Neutrophil (primary cell): ENCODE results near the gene NAA40.

Source experiments
- H3K27ac ChIP-seq: fragments of 200-600 bp; sonication (generic); 2 replicates; pipeline ENCODE4 v1.5.1; 2016; ENCODE audit warnings: mild to moderate bottlenecking, moderate library complexity
- H3K27me3 ChIP-seq: fragments of 200-600 bp; sonication (generic); 2 replicates; pipeline ENCODE4 v1.6.0; 2016; ENCODE audit warnings: mild to moderate bottlenecking
- H3K36me3 ChIP-seq: fragments of 200-600 bp; sonication (generic); 2 replicates; pipeline ENCODE4 v1.5.1; 2017
- H3K4me1 ChIP-seq, 2 experiments: fragments of 200-600 bp in 1 of 2; sonication (generic) in 1 of 2; 1 replicate in 1 of 2; 2 replicates in 1 of 2; pipeline versions ENCODE4 v1.5.1 to v1.6.1; 2013 to 2016; ENCODE audit warnings: low read depth in 1 of 2, low read length in 1 of 2, mild to moderate bottlenecking in 1 of 2, moderate library complexity in 1 of 2; ENCODE audit not compliant: control insufficient read depth in 1 of 2, insufficient read depth in 1 of 2
- H3K4me3 ChIP-seq, 2 experiments: fragments of 200-600 bp in 1 of 2; sonication (generic) in 1 of 2; 1 replicate in 1 of 2; 2 replicates in 1 of 2; pipeline ENCODE4 v1.5.1; 2013 to 2016; ENCODE audit warnings: low read depth in 1 of 2, low read length in 1 of 2, mild to moderate bottlenecking in 1 of 2, moderate library complexity in 1 of 2
- H3K9me3 ChIP-seq: fragments of 200-600 bp; sonication (generic); 2 replicates; pipeline ENCODE4 v1.5.1; 2016
- TF ChIP-seq, protein P1 (sequence below): fragments of 200-600 bp; sonication (generic); IDR thresholded peaks from 2 replicates; pipeline ENCODE4 v1.5.1; 2016; ENCODE audit warnings: antibody characterized with exemption

Gene NAA40

DNA sequence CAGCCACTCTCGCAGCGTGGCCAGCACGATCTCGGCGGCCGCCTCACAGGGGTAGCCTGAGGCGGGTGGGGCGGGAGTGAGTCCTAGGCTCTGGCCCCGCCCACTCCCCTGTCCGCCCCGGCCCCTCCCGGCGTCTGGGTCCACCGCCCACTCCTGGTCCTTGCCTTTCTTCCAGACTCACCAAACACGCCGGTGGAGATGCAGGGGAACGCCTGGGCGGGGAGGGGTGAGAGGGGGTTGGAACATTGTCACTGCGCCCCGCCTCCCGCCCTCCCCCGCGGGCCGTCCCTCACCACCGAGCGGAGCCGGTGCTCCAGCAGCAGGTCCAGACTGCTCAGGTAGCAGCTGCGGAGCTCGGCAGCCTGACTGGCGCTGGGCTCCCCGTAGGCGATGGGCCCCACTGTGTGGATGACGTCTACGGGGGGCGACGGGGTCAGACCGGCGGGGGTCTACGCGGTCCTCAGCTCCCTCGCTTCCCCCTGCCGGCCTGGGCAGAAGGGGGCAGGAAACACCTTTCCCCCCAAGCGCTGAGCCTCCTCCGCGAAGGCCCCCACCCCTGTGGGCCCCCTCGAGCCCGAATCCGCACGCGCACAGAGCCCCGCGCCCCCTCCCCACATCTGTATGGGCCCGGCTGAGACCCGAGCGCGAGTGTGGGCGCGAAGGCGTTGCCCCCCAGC, 60.7 kb downstream of the NAA40 start:
- peaks cover 28 to 36% of the 10 kb centered on the region in 2 experiments for H3K4me1 ChIP-seq
- peak overlapping the region; percentile 53 to 60 for H3K4me3 ChIP-seq
- TF ChIP-seq, protein P1, sequence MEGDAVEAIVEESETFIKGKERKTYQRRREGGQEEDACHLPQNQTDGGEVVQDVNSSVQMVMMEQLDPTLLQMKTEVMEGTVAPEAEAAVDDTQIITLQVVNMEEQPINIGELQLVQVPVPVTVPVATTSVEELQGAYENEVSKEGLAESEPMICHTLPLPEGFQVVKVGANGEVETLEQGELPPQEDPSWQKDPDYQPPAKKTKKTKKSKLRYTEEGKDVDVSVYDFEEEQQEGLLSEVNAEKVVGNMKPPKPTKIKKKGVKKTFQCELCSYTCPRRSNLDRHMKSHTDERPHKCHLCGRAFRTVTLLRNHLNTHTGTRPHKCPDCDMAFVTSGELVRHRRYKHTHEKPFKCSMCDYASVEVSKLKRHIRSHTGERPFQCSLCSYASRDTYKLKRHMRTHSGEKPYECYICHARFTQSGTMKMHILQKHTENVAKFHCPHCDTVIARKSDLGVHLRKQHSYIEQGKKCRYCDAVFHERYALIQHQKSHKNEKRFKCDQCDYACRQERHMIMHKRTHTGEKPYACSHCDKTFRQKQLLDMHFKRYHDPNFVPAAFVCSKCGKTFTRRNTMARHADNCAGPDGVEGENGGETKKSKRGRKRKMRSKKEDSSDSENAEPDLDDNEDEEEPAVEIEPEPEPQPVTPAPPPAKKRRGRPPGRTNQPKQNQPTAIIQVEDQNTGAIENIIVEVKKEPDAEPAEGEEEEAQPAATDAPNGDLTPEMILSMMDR: no peak
- peaks cover 47% of the 10 kb centered on the region for H3K36me3 ChIP-seq
- peaks cover 64% of the 10 kb centered on the region for H3K27me3 ChIP-seq
- H3K27ac ChIP-seq: no peak overlapping the region
- H3K9me3 ChIP-seq: no peaks in the 10 kb centered on the region

DNA sequence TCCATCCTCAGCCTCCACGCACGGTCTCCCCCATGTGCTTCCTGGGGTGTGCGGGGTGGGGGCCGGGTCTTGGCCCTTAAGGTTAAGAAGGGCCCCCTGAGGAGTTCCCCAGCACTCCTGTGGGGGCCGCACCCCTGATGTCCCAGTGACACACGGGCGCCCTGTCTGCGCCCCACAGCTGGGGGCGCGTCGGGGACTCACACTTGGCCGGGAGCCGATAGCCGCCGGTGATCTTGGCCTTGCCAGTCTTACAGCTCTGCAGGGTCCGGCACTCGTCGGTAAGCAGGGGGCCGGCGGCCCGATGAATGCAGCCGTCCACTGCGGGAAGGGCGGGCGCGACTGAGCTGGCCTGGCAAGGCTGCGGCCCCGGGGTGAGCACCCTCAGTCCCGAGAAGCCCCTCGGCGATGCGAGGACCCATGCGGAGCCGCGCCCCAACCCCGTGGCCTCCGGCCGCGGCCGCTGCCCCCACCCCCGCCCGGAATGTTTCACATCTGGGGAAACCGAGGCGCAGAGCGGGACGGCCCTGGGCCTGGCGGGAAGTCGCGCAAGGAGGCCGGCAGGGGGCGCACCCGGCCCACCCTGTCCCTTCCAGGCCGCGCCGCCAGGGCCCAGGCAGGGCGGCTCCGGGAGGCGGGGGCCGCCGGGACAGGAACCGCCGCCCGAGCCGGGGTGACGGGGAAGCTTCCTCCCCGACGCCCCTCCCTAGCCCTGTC, 61.4 kb downstream of the NAA40 start:
- TF ChIP-seq, protein P1: peak; percentile 70
- H3K4me1 ChIP-seq: peaks cover 28 to 36% of the 10 kb centered on the region in 2 experiments
- no peaks in the 10 kb centered on the region for H3K9me3 ChIP-seq
- H3K27me3 ChIP-seq: peaks cover 71% of the 10 kb centered on the region
- peaks cover 40% of the 10 kb centered on the region for H3K36me3 ChIP-seq
- H3K27ac ChIP-seq: no peak overlapping the region
- peak overlapping the region; percentile 29 to 60 for H3K4me3 ChIP-seq

DNA sequence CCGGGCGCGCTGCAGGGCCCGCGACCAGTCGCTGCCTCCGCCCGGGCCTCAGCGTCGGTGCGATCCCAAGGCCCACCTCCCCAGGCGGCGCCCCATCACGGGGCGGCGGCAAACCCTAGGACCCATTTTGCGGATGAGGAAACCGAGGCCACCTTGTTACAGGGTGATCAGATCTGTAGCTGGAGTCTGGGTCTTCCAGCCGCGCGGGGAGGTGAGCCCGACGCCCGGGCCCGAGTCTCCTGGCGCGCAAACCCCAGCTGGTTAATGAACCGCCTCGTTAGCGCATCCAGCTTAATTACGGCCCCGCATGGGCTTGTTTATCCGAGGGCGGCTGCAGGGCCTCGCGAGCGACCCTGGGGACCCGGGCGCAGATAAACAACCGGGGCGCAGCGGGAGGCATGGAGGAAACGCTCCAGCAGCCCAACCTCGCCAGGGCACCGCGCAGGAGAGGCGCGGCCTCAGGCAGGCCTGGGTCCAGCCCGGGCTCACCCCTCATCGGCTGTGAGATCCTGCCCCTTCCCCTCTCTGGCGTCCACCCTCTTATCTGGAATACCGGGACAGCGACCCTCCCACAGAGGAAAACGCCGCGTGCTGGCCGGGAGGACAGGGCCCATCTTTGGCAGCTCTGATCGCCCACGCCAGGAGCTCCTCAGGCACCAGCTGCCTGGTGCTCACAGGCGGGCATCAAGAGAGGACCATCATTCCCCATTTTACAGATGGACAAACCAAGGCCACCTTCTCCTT, 62.1 kb downstream of the NAA40 start:
- H3K36me3 ChIP-seq: peaks cover 33% of the 10 kb centered on the region
- H3K4me3 ChIP-seq: peak overlapping the region; percentile 29 to 60
- TF ChIP-seq, protein P1: no peak
- peaks cover 28 to 36% of the 10 kb centered on the region in 2 experiments for H3K4me1 ChIP-seq
- no peak overlapping the region for H3K27ac ChIP-seq
- no peaks in the 10 kb centered on the region for H3K9me3 ChIP-seq
- H3K27me3 ChIP-seq: peaks cover 78% of the 10 kb centered on the region

DNA sequence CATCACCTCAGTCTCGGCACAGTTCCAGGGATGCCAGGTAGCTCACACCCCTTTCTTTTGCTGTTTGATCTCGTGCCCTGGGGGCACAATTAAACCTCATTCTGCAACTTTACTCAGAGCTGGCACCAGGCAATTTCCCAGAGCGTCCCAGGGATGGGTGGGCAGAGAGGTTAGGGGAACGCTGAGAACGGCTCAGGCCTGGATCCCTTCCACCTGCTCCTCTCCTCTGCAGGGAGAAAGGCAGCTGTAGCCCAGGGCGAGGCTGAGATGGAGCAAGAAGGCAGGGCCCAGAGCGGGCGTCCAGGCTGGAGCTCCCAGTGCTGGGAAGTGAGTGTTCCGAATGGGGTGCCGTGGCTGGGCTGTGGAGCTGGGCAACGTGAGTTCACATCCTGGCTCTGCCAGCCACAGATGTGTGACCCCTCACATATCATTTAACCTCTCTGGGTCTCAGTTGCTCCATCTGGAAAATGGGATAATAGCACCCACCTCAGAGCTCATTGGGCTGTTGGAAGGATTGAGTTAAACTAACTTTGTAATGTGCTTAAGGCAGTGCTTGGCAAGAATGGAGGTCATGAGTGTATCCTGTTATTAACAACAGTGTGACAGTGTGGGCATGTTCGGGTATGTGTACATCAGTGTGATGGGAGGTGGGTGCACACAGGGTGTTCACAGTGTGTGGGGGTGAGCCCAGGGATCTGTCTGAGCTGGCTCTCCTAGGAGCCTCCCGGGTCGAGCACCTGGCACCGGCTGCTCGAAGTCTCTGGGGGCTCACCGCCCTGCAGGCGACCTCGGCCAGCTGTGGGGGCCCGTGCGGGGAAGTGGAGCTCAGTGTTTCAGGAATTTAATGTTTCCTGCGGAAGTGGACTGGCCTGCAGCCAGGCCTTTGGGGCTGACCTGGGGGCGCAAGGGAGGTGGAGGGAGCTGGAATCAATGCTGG, 63.0 kb downstream of the NAA40 start:
- no peaks in the 10 kb centered on the region for H3K9me3 ChIP-seq
- H3K4me1 ChIP-seq: peaks cover 28 to 37% of the 10 kb centered on the region in 2 experiments
- no peak overlapping the region for H3K27ac ChIP-seq
- no peak overlapping the region for H3K4me3 ChIP-seq
- TF ChIP-seq, protein P1: no peak
- peaks cover 87% of the 10 kb centered on the region for H3K27me3 ChIP-seq
- peaks cover 25% of the 10 kb centered on the region for H3K36me3 ChIP-seq
